NCI-H345 (cell line): Measurements from ENCODE around the gene LCT.
"Not testable (repeated sequence)": the region's sequence is repeated elsewhere in the genome, so short reads cannot be mapped to it uniquely, and the experiment has no call there.

Experiments
- DNase-seq: peaks from one replicate; lab custom pipeline; 2025; lab: John Stamatoyannopoulos, UW

The LCT gene

DNA sequence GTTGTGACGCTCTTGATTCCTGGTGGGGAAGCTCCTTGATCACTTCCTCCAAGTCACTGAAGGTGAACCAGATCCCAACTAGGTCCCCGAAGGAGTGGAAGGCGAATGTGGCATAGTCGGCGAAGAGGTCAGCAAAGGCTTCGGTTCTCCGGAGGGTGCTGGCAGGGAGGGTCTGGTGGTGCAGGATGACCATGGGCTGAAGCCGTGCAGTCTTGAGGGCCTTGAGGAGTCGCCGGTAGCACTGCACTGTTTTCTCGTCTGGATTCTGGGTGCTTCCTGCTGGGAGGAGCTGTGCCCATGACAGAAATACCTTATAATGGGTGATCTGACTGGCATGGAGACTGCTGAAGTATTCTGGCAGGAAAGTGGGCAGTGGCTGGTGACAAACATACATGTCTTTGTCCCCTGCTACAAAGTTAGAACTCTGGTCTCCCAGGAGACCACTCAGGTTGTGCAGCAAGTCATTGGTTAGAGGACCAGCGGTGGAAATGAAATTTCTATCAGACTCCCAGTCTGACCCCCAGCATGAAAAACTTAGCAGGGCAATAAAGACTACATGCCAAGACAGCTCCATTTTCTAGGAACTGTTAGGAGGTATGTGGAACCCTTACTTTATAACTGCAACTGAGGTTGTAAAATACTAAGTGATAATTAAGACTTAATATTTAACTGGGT is at the start of gene LCT:
Gene LCT, minus strand, starts transcription at position 589 of the 675 bp plus-strand sequence. Its CDS starts 15 bp downstream, at position 574.
- DNase-seq: no peak

DNA sequence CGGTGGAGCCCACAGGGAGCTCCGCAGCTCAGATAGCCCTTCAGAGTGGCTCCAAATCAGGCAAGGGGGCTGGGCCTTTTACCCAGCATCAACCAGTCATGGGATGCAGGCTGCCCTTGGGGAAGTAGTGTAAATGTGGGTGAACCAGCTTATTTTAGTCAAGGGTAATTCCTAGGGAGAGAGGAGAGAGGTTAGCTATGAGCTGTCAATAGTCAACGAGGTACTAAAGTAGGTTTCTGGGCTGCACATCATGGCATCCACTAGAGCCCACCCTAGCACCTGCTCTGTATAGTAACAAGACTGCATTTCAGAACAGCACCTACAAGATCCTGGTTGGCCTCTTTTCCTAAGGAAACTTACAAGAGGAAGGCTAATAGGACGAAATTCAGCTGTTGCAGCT is 48.7 kb upstream of the LCT start:
- DNase-seq: no peak

DNA sequence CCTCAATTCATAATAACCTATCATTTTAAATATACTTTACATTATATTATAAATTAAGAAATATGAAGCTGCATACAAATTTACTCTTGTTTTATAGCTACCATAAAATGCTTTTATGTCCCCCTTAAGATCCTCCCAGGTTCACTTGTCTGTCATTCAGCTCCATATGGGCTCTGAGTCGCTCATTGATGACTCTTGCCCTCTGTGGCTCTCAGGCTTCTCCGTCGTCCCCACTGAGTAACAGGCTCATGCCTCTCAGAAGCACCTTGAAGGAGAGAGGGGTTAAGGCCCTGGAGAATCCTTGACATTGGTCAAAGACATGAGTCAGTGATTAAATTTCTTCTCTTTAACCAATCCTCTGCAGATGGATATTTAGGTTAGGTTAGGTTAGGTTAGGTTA is 45.4 kb upstream of the LCT start:
- DNase-seq: no peak

DNA sequence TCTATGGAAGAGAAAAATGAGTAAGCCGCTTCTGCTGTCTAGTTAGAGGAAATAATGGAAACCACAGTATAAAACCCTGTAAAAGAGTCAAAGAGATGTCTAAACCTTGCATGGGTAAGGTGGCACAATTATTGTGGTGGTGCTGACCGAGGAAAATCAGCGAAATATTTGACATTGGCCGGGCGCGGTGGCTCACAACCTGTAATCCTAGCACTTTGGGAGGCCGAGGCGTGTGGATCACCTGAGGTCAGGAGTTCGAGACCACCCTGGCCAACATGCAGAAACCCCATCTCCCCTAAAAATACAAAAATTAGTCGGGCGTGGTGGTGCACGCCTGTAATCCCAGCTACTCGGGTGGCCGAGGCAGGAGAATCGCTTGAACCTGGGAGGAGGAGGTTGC is 39.8 kb upstream of the LCT start:
- DNase-seq: not testable (repeated sequence)

DNA sequence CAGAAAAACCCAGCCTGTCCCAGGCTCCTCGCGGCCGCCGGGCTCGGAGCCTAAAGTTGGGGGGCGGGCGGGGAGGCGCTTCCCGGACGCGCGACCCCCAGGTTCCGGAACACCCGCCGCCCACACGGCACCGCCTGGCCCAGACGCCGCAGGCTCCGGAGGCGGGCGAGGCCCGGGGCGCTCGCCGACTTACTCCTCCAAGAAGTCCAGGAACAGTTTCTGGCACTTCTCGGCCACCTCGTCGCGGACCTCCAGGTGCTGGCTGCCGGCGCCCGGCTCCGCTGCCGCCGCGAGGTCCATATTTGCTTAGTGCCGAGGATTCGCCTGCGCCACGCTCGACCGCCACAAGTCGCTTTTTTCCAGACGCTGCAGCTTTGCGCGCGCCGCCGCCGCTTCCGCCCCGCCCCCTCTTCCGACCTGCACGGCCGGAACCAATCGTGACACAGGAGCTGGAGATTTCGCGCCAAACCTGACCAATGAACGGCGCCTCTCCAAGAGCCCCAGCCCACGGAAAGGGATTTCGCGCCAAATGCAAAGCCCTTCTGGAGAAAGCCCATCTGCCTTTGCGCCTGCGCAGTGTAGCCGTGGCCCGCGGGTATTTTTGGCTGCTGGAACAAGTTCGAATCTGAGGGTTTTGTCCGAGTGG is 39.2 kb upstream of the LCT start, which contains the start of gene MCM6:
Gene MCM6, minus strand, starts transcription at position 378 of the 646 bp plus-strand sequence. Its CDS starts 78 bp downstream, at position 300.
- peak; percentile 99 for DNase-seq

DNA sequence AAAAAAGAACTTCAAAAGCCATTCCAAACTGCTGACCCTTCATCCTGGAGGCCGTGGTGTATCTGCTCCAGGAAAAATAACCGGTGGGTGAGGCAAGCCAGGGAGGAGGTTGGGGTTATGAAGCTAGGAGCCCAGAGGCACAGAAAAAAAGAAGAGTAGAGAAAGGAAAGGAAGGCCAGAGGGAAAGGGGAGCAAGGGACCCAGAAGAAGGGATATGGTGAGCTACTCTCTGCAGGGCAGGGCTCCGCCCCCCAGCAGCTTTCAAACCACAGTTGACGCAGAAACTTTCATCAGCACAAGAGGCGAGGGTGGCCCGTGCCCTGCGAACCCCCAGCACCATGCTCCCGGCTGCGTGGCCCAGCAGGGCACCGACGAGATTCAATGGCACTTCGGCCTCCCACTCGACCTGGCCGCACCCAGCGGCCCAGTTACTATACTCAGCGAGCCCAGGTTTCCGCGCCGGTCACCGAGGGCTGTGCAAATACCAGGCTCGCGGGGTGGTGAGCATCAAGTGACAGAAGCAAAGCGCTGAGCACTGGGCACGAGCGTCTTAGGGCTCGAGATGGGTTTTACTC is 38.6 kb upstream of the LCT start:
- peak; percentile 34 for DNase-seq

DNA sequence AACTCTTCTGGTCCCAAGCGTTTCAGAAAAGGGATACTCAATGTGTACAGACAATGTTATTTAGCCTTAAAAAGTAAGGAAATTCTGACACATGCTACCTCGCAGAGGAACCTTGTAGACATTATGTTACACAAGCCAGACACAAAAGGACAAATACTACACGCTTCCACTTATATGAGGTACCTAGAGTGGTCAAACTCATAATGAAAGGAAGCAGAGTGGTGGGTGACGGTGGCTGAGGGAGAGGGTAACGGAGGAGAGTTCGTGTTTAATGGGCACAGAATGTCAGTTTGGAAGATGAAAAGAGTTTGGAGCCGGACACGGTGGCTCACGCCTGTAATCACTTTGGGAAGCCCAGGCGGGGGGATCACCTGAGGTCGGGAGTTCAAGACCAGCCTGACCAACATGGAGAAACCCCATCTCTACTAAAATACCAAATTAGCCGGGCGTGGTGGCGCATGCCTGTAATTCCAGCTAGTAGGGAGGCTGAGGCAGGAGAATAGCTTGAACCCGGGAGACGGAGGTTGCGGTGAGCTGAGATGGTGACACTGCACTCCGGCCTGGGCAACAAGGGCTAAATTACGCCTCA is 37.9 kb upstream of the LCT start:
- DNase-seq: no peak

DNA sequence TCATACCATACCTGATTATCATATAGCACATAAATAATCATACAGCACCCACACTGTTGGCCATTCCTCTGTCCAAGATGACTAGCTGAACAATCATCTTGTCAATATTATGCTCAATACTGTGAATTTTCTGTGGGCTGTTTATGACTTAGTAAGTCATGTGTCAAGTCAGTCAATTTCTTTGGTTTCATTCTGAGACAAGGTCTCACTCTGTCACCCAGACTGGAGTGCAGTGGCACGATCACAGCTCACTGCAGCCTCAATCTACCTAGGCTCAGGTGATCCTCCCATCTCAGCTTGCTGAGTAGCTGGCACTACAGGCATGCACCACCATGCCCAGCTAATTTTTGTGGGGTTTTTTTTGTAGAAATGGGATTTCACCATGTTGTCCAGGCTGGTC is 33.6 kb upstream of the LCT start:
- no peak for DNase-seq

DNA sequence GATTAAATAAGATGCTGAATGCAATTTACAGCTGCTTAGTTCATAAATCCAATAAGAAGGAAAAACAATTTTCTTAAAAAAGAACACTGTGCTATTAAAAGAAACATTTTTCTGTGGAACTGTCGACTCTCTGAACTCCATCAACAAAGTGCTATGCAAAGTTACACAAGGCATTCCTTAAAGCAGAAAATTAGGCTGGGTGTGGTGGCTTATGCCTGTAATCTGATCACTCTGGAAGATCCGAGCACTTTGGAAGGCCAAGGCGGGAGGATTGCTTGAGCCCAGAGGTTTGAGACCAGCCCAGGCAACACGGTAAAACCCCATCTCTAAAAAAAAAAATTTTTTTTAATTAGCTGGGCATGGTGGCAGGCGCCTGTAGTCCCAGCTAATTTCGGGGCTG is 26.2 kb upstream of the LCT start:
- no peak for DNase-seq

DNA sequence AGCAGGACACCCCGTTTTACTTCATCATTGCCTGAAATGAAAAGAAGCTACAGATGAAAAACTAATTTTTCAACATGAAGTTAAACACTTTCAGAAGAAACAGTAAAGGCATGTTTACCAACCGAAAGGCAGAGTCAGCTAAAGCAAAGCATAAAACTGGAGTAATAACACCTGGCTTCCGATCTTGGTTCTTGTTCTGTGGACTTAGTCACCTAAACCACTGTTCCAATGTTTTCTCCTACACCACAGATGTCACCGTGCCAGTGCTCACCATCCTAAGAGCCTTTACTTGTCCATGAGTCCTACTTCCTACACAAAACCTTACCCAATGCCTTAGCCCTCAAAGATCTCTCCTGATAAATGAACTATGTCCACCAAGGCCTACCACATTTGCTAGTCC is 25.7 kb upstream of the LCT start:
- DNase-seq: no peak

DNA sequence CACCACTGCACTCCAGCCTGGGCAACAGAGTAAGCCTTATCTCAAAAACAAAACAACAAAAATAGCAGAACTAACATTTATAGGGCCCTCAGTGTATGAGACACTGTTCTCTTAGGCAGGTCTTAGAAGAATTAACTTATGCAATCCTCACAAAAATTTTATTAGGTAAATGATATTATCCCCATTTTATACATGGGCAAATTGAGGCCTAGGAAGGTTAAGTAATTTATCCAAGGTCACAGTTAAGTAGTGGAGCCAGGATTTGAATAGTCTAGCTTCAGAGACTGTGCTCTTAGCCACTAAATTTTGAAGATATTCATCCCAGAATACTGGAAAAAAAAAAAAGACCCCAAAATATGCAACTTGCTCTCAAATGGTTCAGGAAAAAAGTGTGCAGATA is 16.4 kb upstream of the LCT start:
- DNase-seq: no peak

DNA sequence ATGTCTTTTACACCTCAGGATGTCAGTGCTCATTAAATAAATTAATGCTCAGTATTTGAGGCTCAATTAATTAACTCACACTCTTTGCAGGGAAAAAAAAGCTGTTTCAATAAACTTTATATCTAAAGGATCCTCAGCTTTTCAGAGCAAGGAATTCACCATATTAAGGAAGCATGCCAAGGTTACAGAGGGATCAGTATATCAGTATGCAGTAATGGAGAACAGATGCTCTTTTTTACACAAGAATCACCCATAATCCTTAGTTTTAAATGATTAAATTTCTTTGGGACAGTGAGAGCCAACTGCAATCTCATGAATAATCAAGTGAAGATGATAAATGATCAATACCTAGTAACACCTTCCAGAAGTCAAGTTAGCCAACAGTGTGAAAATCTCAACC is 14.9 kb upstream of the LCT start:
- no peak for DNase-seq

DNA sequence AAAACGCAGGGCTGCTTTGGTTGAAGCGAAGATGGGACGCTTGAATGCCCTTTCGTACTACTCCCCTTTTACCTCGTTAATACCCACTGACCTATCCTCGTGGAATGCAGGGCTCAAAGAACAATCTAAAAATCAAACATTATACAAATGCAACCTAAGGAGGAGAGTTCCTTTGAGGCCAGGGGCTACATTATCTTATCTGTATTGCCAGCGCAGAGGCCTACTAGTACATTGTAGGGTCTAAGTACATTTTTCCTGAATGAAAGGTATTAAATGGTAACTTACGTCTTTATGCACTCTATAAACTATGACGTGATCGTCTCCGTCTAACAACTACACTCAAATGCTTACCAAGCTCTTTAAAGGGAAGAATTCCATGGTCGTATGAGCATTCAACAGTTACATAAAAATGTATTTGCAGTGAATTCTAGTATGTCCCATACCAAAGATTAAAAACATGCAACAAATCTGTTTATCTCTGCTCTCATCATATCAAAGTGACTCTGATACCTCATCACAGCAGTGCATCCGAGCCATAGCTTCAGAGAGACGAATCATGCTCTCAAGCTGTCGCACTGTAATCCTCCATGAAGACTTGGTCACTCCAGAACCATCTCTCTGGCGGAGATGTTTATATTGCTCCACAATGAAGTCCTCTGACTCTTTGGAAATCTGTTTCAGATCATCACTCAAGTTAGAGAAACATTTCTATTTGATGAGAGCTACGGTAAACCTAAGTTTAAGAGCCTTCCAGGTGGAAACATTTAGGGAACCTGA is 14.1 kb upstream of the LCT start:
- no peak for DNase-seq

DNA sequence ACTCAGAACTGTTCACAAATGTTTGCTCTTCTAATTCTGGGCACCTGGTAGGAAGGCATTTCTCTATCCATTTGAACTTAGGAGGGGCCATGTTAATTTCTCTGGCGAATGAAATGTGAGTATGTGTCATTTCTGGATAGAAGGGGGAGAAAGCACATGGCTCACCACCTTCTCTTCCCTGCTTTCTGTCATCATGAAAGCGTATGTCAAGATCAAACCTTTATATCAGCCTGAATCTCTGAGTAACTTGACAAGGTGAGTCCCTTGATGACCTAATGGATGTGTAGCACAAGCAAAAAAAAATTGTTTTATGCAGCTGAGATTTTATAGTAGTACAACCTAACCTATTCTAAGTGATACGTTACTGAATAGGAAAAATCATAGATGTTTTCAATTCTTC is 12.1 kb upstream of the LCT start:
- no peak for DNase-seq

DNA sequence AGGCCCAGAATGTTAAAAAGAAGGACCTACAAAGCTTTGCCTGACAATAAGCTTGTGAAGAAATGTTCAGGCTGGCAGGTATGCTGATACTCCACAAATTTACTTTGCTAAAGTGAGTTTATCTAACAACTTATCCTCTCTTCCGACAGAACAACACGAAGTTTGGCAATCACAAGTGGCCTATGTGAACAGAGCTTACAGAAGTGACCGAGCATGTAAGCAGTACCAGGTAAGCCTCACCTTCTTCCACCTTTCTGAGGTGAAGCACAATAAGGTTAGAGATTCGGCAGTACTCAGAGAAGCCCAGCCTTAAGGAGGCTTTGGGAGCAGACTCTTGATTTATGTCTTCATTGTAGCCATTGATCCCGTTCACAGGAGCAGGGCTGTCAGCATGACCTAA is 9.0 kb upstream of the LCT start:
- no peak for DNase-seq

DNA sequence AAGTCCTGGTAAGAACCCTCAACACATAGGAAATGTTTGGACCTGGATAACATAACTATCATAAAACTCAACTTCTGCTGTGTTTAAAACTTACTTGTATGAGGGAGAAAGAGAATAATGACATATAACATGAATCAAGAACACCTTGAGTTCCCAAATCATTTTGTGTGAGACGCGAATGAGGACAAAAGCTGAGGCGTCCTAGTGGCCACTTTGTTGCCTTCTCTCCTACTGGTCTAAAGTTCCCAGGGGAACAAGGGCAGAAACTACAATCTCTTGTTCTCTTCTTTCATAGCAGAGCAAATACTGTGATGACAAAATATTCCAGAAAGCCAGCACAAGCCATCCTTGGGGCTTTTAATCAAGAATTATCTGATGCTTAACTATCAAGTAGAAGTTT is 8.3 kb upstream of the LCT start:
- no peak for DNase-seq

DNA sequence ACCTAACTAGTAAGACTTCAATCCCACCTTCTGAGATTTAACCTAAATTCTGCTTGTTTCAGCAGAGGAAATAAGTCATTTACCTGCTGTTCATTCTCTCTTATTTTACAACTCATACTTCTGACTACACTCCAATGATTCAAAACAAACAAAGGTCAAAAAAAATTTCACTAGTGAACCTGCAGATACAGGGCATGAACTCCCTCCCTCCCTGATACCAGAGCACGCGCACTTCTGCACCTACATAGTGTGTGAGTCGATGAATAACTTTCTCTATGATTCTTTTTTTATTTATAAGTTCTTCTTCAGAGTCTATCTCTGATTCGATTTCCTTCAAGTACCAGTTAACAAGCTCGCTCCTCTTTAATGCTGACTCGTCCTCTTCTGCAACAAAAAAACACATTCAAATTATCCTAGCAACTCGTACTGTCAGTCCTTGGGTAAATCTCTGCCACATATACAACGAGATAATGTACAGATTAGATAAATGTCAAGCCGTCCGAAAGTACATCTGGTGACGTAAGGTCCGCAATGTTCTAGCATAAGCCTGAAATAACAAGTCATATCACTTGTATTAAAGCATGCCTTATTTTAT is 7.4 kb upstream of the LCT start:
- no peak for DNase-seq

DNA sequence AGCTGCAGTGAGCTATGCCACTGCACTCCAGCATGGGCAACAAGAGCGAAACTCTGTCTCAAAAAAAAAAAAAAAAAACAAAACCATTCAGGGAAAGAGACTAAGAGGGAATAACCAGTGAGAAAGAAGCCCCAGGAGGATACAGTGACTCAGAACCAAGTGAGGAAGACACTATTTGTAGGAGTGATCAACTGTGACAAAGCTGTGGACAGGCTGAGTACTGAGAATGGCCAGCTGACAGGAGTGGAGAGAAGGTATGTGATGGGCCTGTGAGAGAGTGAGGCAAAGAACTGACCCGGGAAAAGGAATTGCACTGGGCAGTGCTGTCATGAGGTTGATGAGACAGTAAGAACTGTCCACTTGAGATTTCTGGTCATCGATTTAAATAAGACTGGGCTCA is 6.7 kb upstream of the LCT start:
- DNase-seq: no peak

DNA sequence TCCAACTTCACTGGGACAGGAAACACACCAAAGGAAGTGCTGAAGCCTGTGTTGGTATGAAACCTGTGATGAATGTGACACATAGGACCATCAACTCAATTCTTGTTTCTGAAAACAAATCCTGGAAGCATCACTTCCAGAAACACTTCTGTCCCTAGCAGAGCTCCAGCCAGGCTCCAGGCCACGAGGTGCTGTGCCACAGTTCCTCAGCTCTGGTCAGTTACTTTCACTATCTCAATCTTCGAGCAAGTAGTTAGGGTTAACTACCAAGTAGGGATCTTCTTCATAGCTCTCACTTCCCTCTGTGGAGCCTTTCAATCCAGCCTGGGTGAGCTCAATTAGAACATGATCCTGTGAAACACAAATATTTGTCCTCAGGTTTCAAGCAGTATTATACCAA is 3.6 kb upstream of the LCT start:
- no peak for DNase-seq

DNA sequence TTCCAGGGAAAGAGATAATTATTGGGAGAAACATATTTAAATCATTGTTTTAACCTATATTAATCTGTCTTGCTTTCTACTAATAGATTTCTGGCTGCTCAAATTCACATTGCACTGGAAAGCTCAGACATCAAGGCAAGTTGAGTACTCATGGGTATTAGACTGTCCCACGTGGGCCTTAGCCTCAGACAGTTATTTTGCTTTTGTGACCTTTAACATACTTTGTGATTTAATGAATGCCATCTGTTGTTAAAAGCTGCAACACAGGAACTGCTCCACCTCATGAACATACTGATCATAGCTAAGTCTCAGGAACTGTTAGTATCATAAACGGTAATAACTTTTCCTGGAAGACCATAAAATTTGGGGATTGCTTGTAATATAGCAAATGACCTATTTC is 2.7 kb upstream of the LCT start:
- DNase-seq: no peak

DNA sequence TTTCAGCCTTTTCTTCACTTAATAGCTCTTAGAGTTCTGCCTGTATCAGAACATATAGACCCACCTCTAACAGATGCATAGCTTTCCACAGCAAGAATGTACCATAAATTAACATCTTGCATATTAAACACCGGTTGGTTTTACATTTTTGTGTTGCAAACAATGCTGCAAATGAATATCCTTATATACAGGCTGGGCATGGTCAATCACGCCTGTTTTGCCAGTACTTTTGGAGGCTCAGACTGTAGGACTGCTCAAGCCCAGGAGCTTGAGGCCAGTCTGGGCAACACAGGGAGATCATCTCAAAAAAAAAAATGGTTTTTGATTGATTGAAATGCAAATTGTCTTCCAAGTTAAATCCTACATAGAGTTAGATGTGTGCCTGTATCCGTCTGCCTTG is 1.5 kb upstream of the LCT start:
- DNase-seq: no peak

DNA sequence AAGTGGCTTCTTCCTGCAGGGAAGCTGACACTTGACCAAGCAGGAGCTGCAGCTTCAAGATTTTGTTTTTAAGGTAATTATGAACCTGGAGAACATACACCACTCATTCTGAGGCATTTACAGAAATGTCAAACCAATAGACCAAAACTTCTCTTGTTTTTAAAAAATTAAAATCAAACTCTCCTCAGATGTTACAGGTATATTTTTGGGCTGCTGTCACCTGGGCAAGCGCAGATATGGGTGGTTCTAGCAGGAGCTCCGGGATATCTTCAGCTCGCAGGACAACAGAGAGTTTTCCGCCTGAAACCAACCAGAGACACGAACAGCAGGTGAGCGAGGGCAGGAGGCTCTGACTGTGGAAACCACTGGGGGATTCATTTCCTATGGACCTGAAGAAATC is 4.1 kb downstream of the LCT start:
- no peak for DNase-seq
